MCF 10A (cell line): ENCODE data around the gene DNASE1L3. TPM values are rescaled to one million over a fixed set of nuclear protein-coding genes. Genes with fewer than 3 reads are reported as not detected.
A peak's percentile ranks its signal among the peaks of the same experiment; 100 is the strongest.

Experiments
- BruUV-seq: library from RNA; stranded (reverse); fragments of 400-500 nt; replicated peaks from 2 replicates; lab custom pipeline; 2021; lab: Mats Ljungman, UMichigan
- CTCF ChIA-PET: fragments of 300-600 bp; sonication (Branson Sonifier 250); formaldehyde crosslinking; extraction: SDS; loops from one replicate; lab custom pipeline; 2021; ENCODE audit warnings: antibody characterized with exemption, inconsistent platforms; lab: Yijun Ruan, JAX
- POLR2A ChIA-PET: fragments of 300-600, 350-650 bp; sonication (Branson Sonifier 250); formaldehyde crosslinking; extraction: SDS; loops from one replicate; lab custom pipeline; 2020; ENCODE audit warnings: antibody characterized with exemption, inconsistent platforms; lab: Yijun Ruan, JAX
- DNase-seq: peaks from one replicate; pipeline ENCODE4 v3.0.0-alpha.2; 2018; ENCODE audit not compliant: unreplicated experiment
- H3K27ac Mint-ChIP-seq: one replicate; pipeline ENCODE4 v1.8.0; 2022; ENCODE audit warnings: mild to moderate bottlenecking, low read depth, mixed read lengths; ENCODE audit not compliant: unreplicated experiment
- H3K27me3 Mint-ChIP-seq: one replicate; pipeline ENCODE4 v1.8.0; 2022; ENCODE audit warnings: mixed read lengths; ENCODE audit not compliant: insufficient read depth, unreplicated experiment
- H3K36me3 Mint-ChIP-seq: one replicate; pipeline ENCODE4 v1.8.0; 2022; ENCODE audit warnings: mild to moderate bottlenecking, moderate library complexity, mixed read lengths; ENCODE audit not compliant: insufficient read depth, unreplicated experiment
- H3K4me1 Mint-ChIP-seq: one replicate; pipeline ENCODE4 v1.8.0; 2022; ENCODE audit warnings: mixed read lengths; ENCODE audit not compliant: insufficient read depth, unreplicated experiment
- H3K4me3 Mint-ChIP-seq: one replicate; pipeline ENCODE4 v1.8.0; 2022; ENCODE audit warnings: mild to moderate bottlenecking, moderate library complexity, mixed read lengths; ENCODE audit not compliant: unreplicated experiment
- H3K9me3 Mint-ChIP-seq: one replicate; pipeline ENCODE4 v1.8.0; 2022; ENCODE audit warnings: mixed read lengths; ENCODE audit not compliant: unreplicated experiment
- intact Hi-C: fragments of 100-400 bp; cut with micrococcal nuclease; formaldehyde crosslinking; loops from 2 replicates; pipeline ENCODE4 v1.14.1; 2022
- total RNA-seq: library from RNA; stranded (reverse); gene quantifications from 2 replicates; pipeline ENCODE4 v1.2.3, GENCODE V29; 2022
- TF ChIP-seq, protein P1 (sequence below): fragments of 200-600 bp; IDR thresholded peaks from one replicate; pipeline ENCODE4 v1.8.0; 2022; ENCODE audit warnings: antibody characterized with exemption, mild to moderate bottlenecking; ENCODE audit not compliant: unreplicated experiment

Gene DNASE1L3
- total RNA-seq, 1 experiment from 2014 or later: not detected

DNA sequence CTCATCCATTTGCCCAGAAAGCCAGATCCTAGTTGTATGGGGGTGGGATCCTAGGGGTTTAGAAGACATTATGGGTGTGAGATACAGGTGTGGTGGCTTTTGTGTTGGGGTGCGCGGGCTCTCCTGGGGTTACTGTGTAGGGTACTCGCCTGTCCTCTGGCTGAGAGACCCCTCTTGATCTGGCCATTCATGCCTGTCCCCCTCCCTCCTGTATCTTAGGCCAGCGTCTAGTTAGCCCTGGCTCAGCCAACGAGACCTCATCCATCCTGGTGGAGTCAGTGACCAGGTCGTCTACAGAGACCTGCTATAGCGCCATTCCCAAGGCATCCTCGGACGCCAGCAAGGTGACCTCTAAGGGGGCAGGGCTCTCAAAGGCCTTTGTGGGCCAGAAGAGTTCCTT, 41.4 kb downstream of the DNASE1L3 start:
- Mint-ChIP-seq H3K9me3 (no peaks in the 10 kb centered on the region), H3K27me3 (no peaks in the 10 kb centered on the region), H3K4me1 (peaks cover 7% of the 10 kb centered on the region), H3K36me3 (peaks cover 61% of the 10 kb centered on the region), H3K4me3 (no peak overlapping the region), H3K27ac (no peak overlapping the region)
- TF ChIP-seq, protein P1, sequence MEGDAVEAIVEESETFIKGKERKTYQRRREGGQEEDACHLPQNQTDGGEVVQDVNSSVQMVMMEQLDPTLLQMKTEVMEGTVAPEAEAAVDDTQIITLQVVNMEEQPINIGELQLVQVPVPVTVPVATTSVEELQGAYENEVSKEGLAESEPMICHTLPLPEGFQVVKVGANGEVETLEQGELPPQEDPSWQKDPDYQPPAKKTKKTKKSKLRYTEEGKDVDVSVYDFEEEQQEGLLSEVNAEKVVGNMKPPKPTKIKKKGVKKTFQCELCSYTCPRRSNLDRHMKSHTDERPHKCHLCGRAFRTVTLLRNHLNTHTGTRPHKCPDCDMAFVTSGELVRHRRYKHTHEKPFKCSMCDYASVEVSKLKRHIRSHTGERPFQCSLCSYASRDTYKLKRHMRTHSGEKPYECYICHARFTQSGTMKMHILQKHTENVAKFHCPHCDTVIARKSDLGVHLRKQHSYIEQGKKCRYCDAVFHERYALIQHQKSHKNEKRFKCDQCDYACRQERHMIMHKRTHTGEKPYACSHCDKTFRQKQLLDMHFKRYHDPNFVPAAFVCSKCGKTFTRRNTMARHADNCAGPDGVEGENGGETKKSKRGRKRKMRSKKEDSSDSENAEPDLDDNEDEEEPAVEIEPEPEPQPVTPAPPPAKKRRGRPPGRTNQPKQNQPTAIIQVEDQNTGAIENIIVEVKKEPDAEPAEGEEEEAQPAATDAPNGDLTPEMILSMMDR: no peak
- intact Hi-C loops: loop anchor here (5.0 kb wide), 1 partner anchor 207 kb away; no protein-coding TSS in a partner anchor
- BruUV-seq: no TSS peak
- DNase-seq: no peak
- ChIA-PET POLR2A (interaction anchor here (0.7 kb wide), 1 partner anchor 19 kb away, joined by 5 read pairs; no protein-coding TSS in a partner anchor), CTCF (no interaction called here)

DNA sequence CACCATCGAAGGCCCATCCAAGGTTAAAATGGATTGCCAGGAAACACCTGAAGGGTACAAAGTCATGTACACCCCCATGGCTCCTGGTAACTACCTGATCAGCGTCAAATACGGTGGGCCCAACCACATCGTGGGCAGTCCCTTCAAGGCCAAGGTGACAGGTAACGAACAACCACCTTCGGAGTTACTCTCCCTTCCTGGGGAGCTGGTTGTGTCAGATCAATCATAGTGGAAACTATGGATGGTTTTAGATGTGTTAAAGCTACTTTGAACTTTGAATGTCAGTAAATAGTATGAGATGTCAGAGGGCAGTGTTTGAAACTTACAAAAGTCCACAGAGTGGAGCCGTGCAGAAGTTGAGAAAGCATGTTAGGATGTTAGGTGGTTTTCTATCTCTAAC, 42.3 kb downstream of the DNASE1L3 start:
- ChIA-PET POLR2A (interaction anchor here (1.0 kb wide), 1 partner anchor 22 kb away, joined by 3 read pairs; no protein-coding TSS in a partner anchor), CTCF (interaction anchor here (0.5 to 4.5 kb wide), 8 partner anchors 9 to 624 kb away, joined by 3 to 80 read pairs (median 4); partner anchors contain the start of gene DNAH12)
- H3K36me3 Mint-ChIP-seq: peaks cover 63% of the 10 kb centered on the region
- no peak overlapping the region for H3K4me3 Mint-ChIP-seq
- no peaks in the 10 kb centered on the region for H3K9me3 Mint-ChIP-seq
- H3K27ac Mint-ChIP-seq: no peak overlapping the region
- no TSS peak for BruUV-seq
- H3K27me3 Mint-ChIP-seq: no peaks in the 10 kb centered on the region
- peaks cover 8% of the 10 kb centered on the region for H3K4me1 Mint-ChIP-seq
- DNase-seq: no peak
- TF ChIP-seq, protein P1: no peak
- intact Hi-C loops: loop anchor here (5.0 kb wide), 1 partner anchor 206 kb away; no protein-coding TSS in a partner anchor

DNA sequence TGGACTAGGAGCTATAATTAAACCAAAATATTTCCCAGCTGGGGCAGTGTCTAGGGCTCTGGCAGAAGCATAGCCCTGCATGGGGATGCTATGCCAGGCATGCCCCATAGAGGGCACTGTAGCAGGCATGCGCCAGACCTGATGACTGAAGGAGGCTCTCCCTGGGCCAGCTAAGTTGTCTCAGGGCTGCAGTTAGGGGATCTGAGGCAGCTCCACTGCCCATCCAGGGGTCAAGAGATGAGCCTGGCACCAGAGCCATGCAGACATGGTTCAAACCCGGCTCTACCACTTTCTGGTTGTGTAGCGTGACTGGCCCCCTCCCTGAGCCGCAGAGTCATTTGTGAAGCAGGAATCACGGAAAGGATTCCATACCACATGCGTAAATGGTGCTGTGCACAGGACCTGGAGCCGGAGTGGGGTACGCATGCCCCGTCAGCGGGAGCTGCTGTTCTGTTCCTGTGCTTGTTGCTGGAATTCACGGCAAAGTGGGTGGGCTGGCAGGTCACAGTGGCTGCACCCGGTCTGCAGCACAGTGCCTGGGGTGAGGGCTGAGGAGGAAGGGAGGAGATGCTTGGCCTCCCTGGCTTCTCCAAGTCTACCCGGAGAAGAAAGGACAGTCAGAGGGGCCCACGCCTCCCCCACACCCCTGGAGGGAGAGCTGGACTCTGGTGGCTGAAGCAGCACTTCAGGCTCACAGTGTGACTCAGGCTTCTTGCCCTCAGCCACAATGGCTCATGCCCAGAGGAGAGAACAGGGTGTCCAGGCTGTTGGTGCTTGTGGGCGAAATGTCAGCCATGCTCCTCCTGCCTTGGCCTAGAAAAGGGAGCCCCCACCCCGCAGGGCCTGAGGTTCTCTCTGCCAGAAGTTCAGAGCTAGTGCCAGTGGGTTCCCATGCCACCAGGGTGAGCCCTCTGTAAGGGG, 43.1 kb downstream of the DNASE1L3 start:
- Mint-ChIP-seq H3K4me3 (no peak overlapping the region), H3K27ac (no peak overlapping the region), H3K4me1 (peaks cover 4% of the 10 kb centered on the region), H3K27me3 (no peaks in the 10 kb centered on the region), H3K36me3 (peaks cover 63% of the 10 kb centered on the region), H3K9me3 (no peaks in the 10 kb centered on the region)
- DNase-seq: peak; percentile 54
- CTCF ChIA-PET: interaction anchor here (0.5 to 4.5 kb wide), 33 partner anchors 10 to 624 kb away, joined by 3 to 80 read pairs (median 3); partner anchors contain the start of genes DNAH12, FLNB, HTD2 and RPP14
- POLR2A ChIA-PET: interaction anchor here (0.5 to 1.2 kb wide), 4 partner anchors 21 to 142 kb away, joined by 3 to 4 read pairs (median 3); partner anchors contain the start of genes HTD2 and RPP14
- TF ChIP-seq, protein P1: peak; percentile 67
- no TSS peak for BruUV-seq
- intact Hi-C loops: loop anchor here (5.0 kb wide), 1 partner anchor 205 kb away; no protein-coding TSS in a partner anchor
